ENCODE measurements around the gene FOXO6.

Gene FOXO6

DNA sequence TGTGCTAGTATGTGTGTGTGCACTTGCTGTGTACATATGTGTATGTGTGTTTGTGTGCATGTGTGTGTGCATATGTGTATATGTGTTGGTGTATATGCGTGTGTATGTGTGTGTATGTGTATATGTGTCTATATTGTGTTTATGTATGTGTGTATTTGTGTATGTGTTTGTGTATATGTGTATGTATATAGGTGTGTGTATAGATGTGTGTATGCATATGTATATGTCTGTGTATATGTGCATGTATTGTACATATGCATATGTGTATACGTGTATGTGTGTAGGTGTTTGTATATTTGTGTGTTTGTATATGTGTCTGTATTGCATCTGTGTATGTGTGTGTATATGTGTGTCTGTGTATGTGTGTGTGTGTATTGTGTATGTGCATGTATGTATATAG is 64.1 kb downstream of the FOXO6 start:
- DNase-seq (ENCODE audit: low read depth in 2 of 2): no peak

DNA sequence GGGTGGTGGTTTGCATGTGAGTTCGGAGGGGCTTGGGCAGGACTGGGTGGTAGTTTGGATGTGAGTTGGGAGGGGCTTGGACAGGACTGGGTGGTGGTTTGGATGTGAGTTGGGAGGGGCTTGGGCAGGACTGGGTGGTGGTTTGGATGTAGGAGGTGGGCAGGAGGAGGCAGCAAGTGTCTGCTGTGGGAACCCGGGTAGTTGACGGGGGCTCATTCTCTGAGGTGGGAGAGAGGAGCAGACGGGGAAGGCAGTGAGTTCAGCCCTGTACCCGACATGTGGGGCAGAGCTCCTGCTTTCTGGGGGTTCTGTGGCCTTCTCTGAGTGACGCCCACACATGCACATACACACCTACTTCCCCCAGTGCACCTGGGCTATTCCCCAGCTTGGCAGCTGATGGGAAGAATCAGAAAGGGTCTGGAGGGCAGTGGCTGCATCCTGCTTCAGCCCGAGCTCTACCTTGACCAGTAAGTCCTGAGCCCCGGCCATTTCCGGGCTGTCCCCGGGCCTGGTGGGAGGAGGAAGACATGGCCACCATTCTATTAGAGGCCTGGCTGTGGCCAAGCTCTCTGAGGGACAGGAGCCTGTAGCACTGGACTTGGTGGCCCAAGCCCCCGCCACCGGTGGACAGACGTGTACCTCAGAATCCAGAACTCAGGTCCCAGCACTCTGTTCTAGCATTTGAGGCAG is 65.1 kb downstream of the FOXO6 start:
- no peak for DNase-seq (ENCODE audit: low read depth in 2 of 2)

DNA sequence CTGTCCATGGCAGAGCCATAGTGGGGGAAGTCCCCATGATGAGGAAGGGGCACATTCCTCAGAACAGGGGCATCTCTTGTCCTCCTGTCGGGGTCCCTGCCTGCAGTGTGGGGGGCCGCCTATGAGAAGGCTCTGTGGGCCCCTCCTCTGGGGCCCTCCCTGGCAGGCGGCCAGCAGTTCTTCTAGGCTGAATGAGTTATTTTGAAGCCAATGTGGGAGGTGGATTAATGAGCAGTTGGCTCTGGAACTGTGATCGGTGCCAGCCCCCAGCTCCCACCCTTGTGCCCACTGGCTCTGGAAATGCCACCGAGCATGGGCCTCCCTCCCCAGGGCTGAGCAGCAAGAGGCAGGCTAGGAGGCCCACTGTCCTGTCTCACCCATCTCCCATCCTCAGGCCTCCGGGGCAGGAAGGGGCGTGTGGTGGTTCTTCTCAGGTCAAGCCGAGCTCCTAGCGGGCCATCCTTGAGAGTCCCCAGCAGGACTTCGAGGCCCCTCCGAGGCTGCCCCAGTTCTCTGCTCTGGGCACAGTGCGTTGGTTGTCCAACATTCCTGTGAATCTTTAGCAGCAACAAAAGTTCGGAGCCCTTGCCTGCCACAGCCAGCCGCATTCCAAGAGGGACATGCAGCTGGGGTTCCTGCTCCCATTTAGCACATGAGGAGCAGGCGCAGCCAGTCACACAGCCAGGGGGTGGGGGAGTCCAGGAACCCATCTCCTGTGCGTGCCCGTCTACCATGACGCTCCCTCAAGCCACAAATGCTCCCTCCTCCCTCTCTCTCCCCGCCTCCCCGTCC is 66.1 kb downstream of the FOXO6 start:
- DNase-seq (ENCODE audit: low read depth in 2 of 2): no peak

DNA sequence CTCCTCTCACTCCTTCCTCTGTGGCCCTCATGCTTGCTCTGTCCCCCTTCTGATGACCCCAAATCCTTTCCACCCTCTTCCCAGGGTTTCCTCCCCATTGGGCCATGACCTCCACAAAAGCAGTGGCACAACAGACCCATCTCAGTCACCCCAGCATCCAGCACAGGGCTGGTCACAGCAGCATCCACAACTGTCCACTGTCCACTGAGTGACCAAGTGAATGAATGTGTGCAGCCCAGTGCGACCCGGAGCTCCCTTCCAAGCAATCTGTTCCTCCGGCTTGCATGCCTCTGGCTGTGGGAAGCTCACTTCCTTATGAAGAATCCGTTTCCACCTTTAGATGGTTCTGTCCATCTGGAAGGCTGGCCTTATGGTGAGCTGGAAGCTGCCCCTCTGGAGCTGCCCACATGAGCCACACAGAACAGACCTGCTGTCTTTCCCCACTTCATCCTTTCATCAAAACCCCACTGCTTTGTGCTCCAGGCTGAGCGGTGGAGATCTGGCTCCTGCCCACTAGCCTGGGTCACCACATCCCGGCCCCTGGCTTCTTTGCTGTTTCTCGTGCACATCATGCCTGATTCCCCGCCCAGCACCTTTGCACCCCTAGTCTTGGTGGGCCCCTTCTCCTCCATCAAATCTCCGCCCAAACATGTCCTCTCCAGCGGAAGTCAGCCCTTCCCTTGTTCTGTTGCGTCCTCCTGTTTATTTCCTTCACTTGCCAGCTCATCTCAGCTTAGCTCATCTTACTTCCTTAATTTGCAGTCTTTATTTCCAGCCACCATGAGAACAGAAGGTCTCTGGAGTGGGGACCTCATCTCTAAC is 66.9 kb downstream of the FOXO6 start:
- no peak for DNase-seq (ENCODE audit: low read depth in 2 of 2)

DNA sequence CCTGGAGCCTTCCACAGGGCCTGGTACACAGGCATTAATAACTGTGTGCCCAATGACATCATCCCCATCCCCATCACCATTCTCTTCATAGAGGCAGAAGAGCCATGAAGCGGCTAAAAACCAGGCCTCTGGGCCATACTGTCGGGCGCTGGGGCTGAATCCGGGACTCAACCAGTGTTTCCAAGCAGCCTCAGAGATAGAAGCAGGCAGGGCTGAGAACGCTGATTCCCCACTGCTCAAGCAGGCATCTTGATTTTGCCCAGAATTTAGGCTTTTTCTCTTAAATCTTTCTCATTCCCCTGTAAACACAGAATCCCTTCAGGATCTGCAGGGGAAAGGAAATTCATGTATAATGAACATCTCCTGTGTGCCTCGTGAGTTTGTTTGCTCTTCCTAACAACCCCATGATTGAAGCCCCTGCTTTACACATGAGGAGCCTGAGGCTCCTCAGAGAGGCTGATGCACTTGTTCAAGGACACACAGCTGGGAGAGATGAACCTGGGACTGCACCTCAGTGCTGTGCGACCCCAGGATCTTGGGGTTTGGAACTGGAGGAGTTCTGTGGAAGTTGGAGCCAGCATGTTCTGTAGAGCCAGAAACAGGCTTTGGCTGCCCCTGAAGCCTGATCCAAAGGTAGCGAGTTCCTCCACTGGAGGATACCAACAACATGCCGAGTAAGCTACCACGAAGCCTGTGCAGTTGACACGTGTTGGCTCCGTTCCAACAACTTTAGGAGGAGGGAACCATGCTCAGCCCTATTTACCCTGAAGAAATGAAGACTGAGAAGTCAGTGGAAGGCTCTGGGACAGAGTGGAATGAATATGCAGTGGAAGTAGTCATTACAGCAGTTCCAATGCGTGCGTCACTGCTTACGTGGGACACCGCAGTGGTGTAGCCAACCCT is 67.8 kb downstream of the FOXO6 start:
- no peak for DNase-seq (ENCODE audit: low read depth in 2 of 2)

DNA sequence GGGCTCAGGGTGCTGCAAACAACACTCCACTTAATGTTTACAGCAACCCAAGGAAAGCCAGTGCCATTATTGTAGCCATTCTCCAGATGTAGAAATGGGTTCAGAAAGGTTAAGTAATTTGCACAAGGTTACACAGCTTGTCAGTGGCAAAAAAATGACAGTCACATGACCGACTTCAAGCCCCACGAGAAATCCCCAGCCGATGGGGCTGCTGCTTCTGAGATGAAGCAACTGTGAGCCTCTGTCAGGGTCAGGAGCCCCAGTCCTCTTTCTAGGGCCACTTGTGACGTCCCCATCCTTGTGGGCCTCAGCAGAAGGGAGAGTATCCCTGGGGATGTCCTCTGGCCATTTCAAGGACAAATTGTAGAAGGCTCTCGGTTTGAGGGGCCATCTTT is 68.4 kb downstream of the FOXO6 start:
- DNase-seq (ENCODE audit: low read depth in 2 of 2): no peak

DNA sequence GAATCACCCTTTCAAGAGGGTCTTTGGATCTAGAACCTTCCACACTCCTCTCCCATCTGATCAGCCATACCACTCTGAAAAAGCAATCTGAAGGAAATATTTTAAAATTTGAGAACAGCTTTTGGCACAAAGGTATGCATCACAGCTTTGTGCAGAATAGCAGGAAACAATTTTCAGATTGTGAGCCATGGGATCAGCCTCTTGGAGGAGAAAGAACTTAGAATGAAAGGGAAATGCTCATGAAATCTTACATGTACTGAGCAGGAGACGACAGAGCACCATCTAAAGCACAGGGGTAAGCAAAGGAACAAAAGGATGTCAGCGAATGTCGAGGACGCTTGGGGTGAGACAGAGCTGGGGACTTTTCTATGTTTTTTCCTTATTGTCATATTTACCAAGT is 68.8 kb downstream of the FOXO6 start:
- no peak for DNase-seq (ENCODE audit: low read depth in 2 of 2)

DNA sequence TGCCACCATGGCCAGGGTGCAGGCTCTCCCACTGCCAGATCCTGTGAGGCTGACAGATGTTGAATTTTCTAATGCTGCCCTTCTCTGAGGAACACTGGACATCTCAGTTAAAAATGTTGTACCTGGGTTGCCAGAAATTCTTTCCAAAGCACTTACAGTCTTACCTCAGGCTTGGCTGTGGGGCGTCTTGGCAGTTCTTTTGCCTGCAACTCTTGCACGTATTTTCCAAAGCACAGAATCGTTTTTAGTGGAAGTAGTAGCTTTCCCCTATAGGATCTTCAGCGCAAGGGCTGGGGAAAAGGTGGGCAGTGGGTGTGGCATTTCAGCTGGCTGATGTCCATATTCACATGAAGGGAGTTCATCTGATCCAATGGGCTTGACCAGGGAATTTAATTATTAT is 69.3 kb downstream of the FOXO6 start:
- DNase-seq (ENCODE audit: low read depth in 2 of 2): no peak

DNA sequence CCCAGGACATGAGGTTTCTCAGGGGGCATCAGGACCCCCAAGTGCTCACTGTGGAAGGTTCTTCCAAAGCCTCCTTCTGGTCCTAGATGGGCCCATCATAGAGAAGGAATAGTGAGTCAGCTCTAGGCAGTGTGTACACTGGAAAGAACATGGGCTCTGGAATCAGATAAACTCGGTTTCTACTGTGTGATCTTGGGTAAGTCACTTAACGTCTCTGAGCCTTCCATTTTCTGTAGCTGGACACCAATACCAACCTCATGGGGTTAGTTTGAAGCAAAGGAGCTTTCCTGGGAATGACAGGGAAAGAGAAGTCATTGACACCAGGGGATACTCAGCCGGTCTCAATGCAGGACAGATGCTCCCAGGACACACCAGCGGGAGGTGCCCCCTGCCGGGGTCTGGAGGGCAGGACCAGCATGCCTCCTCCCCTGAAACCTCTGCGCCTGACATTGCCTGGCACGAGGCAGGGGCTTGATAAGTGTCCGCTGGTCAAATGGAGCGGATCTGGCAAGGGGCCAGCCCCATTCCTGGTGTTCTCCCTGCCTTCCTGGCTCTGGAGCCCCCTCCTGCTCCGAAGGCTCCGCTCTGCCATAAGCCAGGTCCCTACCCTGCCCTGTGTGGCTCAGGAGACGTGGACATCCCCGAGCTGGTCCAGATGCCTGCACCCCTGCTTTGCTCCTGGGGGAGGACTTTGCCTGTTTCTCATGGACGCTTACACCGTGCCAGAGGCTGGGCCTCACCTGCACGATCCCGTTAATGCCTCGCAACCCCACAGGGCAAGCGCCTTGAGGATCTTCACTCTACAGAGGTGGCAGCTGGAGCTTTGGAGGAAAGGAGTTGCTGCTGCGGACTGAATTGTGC is 70.5 kb downstream of the FOXO6 start:
- no peak for DNase-seq (ENCODE audit: low read depth in 2 of 2)

Data from stimulated activated CD8-positive, alpha-beta memory T cell treated with anti-CD3 and anti-CD28 coated beads, Interleukin-15, amount 100 ng/mL, for 4 hours (primary cell).